Astrocyte of the hippocampus (primary cell): ENCODE measurements around the gene CSNK1D.
"Not testable (repeated sequence)": the region's sequence is repeated elsewhere in the genome, so short reads cannot be mapped to it uniquely, and the experiment has no call there.

Source experiments
- DNase-seq: peaks from one replicate; pipeline ENCODE4 v3.0.0; 2011; ENCODE audit warnings: low read depth, low spot score

The CSNK1D gene

GRCh38 chr17:82193050-82193449, 80.5 kb downstream of the CSNK1D start:
- DNase-seq, result not testable (repeated sequence)
